ENCODE data around the gene IL6. TPM values are rescaled to one million over a fixed set of nuclear protein-coding genes. Genes with fewer than 3 reads are reported as not detected.
A peak's percentile ranks its signal among the peaks of the same experiment; 100 is the strongest.

The IL6 gene
- total RNA-seq, 1 donor from 2014 or later, result 8.5 TPM

GRCh38 chr7:22709857-22710256, 17.1 kb upstream of the IL6 start:
- TF ChIP-seq, protein P1, sequence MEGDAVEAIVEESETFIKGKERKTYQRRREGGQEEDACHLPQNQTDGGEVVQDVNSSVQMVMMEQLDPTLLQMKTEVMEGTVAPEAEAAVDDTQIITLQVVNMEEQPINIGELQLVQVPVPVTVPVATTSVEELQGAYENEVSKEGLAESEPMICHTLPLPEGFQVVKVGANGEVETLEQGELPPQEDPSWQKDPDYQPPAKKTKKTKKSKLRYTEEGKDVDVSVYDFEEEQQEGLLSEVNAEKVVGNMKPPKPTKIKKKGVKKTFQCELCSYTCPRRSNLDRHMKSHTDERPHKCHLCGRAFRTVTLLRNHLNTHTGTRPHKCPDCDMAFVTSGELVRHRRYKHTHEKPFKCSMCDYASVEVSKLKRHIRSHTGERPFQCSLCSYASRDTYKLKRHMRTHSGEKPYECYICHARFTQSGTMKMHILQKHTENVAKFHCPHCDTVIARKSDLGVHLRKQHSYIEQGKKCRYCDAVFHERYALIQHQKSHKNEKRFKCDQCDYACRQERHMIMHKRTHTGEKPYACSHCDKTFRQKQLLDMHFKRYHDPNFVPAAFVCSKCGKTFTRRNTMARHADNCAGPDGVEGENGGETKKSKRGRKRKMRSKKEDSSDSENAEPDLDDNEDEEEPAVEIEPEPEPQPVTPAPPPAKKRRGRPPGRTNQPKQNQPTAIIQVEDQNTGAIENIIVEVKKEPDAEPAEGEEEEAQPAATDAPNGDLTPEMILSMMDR (IDR thresholded peaks at IDR 0.05; ENCODE audit: insufficient read depth, low read length, poor library complexity, severe bottlenecking), result no peak
- H3K4me3 ChIP-seq (ENCODE audit: low read depth, low read length), result no peak overlapping the region
- H3K27me3 ChIP-seq (ENCODE audit: control insufficient read depth, insufficient read depth, low read length), result no peaks in the 10 kb centered on the region
- no peaks in the 10 kb centered on the region for H3K36me3 ChIP-seq (ENCODE audit: control insufficient read depth, insufficient read depth, low read length)
- no peak for DNase-seq (ENCODE audit: low read depth)

DNA sequence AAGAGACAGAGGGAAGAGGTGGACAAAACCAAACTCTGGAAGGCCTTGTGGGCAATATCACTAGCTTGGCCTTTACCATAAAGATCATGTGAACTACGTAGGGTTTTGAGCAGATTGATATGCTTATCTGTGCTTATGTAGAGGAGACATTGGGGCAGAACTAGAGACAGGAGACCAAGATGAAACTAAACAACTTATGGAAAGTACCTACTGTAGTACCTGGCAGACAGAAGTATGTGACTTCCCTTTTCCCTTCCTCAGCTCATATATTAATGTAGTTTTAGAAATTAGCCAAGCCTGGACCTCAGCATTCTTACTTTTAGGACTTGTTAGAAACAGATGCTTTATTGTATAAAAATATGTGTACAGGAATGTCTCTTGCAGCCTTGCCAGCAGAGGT, 14.0 kb upstream of the IL6 start:
- no peaks in the 10 kb centered on the region for H3K27me3 ChIP-seq (ENCODE audit: control insufficient read depth, insufficient read depth, low read length)
- DNase-seq (ENCODE audit: low read depth), result no peak
- TF ChIP-seq, protein P1 (IDR thresholded peaks at IDR 0.05; ENCODE audit: insufficient read depth, low read length, poor library complexity, severe bottlenecking), result no peak
- no peaks in the 10 kb centered on the region for H3K36me3 ChIP-seq (ENCODE audit: control insufficient read depth, insufficient read depth, low read length)
- H3K4me3 ChIP-seq (ENCODE audit: low read depth, low read length), result no peak overlapping the region

DNA sequence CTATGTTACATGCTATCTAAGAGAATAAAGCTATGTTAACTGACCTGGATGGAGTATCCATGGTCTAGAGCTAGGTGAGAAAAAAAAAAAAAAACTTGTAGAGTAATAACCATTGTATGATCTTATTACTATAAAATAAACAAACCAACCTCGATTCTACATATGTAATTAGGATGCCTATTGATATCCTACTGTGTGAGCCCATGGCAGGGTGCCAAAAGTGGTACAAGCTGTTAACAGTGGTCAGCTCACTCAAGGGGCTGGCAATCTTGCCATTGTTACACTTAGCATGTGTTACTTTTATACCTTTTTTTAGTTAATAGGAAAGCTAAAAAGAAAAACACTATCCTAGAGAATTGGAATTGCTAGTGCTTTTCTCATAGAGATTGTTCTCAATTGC, 13.5 kb upstream of the IL6 start:
- TF ChIP-seq, protein P1 (IDR thresholded peaks at IDR 0.05; ENCODE audit: insufficient read depth, low read length, poor library complexity, severe bottlenecking), result no peak
- H3K36me3 ChIP-seq (ENCODE audit: control insufficient read depth, insufficient read depth, low read length), result no peaks in the 10 kb centered on the region
- no peaks in the 10 kb centered on the region for H3K27me3 ChIP-seq (ENCODE audit: control insufficient read depth, insufficient read depth, low read length)
- DNase-seq (ENCODE audit: low read depth), result no peak
- H3K4me3 ChIP-seq (ENCODE audit: low read depth, low read length), result no peak overlapping the region

DNA sequence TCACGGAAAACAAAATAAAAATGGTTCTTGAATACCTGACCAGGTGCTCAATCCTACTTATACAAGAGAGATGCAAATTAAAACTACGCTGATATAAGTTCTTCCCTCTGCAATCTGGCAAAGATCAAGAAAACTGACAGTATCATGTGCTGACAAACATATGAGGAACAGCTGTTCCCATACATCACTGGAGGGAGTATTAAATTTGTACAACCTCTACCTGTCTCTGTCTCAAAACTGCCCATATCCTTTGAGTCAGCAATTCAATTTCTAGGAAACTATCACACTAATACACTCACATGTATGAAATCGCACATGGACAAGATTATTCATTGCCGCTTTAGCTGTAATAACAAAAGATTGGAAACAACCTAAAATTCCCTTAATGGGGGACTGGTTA, 11.0 kb upstream of the IL6 start:
- H3K27me3 ChIP-seq (ENCODE audit: control insufficient read depth, insufficient read depth, low read length), result no peaks in the 10 kb centered on the region
- H3K36me3 ChIP-seq (ENCODE audit: control insufficient read depth, insufficient read depth, low read length), result no peaks in the 10 kb centered on the region
- no peak for DNase-seq (ENCODE audit: low read depth)
- TF ChIP-seq, protein P1 (IDR thresholded peaks at IDR 0.05; ENCODE audit: insufficient read depth, low read length, poor library complexity, severe bottlenecking), result no peak
- H3K4me3 ChIP-seq (ENCODE audit: low read depth, low read length), result no peak overlapping the region

DNA sequence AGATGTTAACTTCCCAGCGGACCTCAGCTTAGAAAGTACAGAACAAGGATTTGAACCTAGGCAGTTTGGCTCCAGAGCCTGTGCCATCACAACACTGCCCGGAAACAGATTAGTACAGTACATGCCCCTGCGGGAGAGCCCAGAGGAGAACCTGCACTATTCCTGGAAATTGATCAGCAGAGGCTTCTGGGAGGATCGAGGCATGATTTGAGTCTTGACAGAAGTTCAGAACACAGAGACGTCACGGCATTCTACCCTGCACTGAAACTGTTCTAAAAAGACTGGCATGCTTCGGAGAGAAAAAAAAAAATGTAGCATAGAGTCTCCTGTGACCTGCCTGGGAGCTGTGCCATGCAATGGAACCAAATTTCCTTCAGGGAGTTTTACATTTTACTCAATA, 9.2 kb upstream of the IL6 start:
- no peaks in the 10 kb centered on the region for H3K27me3 ChIP-seq (ENCODE audit: control insufficient read depth, insufficient read depth, low read length)
- DNase-seq (ENCODE audit: low read depth), result no peak
- H3K36me3 ChIP-seq (ENCODE audit: control insufficient read depth, insufficient read depth, low read length), result no peaks in the 10 kb centered on the region
- no peak overlapping the region for H3K4me3 ChIP-seq (ENCODE audit: low read depth, low read length)
- TF ChIP-seq, protein P1 (IDR thresholded peaks at IDR 0.05; ENCODE audit: insufficient read depth, low read length, poor library complexity, severe bottlenecking), result no peak

DNA sequence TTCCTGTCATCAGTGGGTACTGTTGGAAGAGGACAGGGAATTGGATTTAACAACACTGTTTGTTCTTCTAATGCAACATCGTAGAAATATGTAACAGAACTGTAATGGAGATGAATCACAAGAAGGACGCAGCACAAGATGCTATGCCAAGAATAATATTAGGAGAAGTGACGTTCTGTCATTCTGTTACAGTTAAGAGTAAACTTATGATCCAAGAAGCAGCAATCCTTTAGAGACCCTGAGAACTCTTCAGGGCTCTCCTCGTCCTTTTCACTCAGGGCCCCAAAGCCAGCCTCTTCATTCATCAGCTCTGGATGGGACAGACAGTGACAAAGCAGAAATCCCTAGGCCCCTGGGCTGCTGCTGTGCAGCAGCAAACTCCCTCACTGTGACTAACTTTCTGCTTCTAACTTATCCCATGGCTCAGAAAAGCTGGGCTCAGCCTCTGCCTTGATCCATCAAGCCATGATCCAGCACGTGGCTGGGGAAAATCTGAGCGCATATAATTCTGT, 8.7 kb upstream of the IL6 start:
- Histone ChIP-seq H3K4me3 (ENCODE audit: low read depth, low read length) (no peak overlapping the region), H3K27me3 (ENCODE audit: control insufficient read depth, insufficient read depth, low read length) (no peaks in the 10 kb centered on the region), H3K36me3 (ENCODE audit: control insufficient read depth, insufficient read depth, low read length) (no peaks in the 10 kb centered on the region)
- TF ChIP-seq, protein P1 (IDR thresholded peaks at IDR 0.05; ENCODE audit: insufficient read depth, low read length, poor library complexity, severe bottlenecking), result no peak
- DNase-seq (ENCODE audit: low read depth), result peak; percentile 38

Measured in kidney epithelial cell (primary cell).